Measurements from ENCODE around the gene ABCD4.

The ABCD4 gene

DNA sequence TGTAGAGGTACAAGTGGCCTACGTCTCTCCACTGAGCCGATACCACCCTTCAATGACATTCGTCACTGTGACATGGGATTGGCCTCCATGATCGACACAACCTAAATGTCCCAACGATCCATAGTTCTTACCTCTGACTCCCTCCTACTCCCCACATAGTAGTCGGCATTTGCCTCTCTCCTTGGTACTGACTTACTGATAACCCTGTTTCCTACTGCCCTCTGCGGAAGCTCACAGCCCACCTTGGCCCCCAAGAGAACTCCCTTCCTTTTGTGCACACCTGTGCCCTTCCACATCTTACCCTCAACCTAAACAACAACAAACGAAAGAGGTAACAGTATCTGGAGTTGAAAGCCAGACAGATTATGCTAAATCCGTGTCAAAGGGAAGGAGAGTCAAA lies 39.6 kb downstream of the ABCD4 start:
- no peak for ATAC-seq
- TF ChIP-seq TOX (CRISPR knock-in tag; IDR thresholded peaks at IDR 0.05; ENCODE audit: borderline replicate concordance) (no peak), OSR1 (CRISPR knock-in tag; IDR thresholded peaks at IDR 0.05) (no peak), ZNF565 (CRISPR knock-in tag; conservative IDR thresholded peaks at IDR 0.05; ENCODE audit: low read depth) (no peak), PPARA (CRISPR knock-in tag; IDR thresholded peaks at IDR 0.05; ENCODE audit: borderline replicate concordance) (no peak), TCF4 (CRISPR knock-in tag; IDR thresholded peaks at IDR 0.05; ENCODE audit: borderline replicate concordance) (no peak), ZC3H10 (CRISPR knock-in tag; IDR thresholded peaks at IDR 0.05) (no peak), CSDC2 (CRISPR knock-in tag; IDR thresholded peaks at IDR 0.05) (no peak), ZFP3 (CRISPR knock-in tag; IDR thresholded peaks at IDR 0.05) (no peak), CREB5 (CRISPR knock-in tag; IDR thresholded peaks at IDR 0.05; ENCODE audit: low read depth) (no peak), RARB (CRISPR knock-in tag; IDR thresholded peaks at IDR 0.05) (no peak), ZNF8 (CRISPR knock-in tag; IDR thresholded peaks at IDR 0.05) (no peak), ESRRG (CRISPR knock-in tag; IDR thresholded peaks at IDR 0.05) (no peak), ISL1 (CRISPR knock-in tag; IDR thresholded peaks at IDR 0.05) (no peak), GLIS3 (CRISPR knock-in tag; IDR thresholded peaks at IDR 0.05) (no peak), ZNF70 (CRISPR knock-in tag; IDR thresholded peaks at IDR 0.05) (no peak), ARNTL (CRISPR knock-in tag; IDR thresholded peaks at IDR 0.05; ENCODE audit: borderline replicate concordance, low read depth) (no peak), BACH2 (CRISPR knock-in tag; IDR thresholded peaks at IDR 0.05; ENCODE audit: borderline replicate concordance) (no peak), SNAI2 (CRISPR knock-in tag; IDR thresholded peaks at IDR 0.05) (no peak)
- TF ChIP-seq, protein P1, sequence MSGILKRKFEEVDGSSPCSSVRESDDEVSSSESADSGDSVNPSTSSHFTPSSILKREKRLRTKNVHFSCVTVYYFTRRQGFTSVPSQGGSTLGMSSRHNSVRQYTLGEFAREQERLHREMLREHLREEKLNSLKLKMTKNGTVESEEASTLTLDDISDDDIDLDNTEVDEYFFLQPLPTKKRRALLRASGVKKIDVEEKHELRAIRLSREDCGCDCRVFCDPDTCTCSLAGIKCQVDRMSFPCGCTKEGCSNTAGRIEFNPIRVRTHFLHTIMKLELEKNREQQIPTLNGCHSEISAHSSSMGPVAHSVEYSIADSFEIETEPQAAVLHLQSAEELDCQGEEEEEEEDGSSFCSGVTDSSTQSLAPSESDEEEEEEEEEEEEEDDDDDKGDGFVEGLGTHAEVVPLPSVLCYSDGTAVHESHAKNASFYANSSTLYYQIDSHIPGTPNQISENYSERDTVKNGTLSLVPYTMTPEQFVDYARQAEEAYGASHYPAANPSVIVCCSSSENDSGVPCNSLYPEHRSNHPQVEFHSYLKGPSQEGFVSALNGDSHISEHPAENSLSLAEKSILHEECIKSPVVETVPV (CRISPR knock-in tag; IDR thresholded peaks at IDR 0.05): no peak
- TF ChIP-seq, protein P2, sequence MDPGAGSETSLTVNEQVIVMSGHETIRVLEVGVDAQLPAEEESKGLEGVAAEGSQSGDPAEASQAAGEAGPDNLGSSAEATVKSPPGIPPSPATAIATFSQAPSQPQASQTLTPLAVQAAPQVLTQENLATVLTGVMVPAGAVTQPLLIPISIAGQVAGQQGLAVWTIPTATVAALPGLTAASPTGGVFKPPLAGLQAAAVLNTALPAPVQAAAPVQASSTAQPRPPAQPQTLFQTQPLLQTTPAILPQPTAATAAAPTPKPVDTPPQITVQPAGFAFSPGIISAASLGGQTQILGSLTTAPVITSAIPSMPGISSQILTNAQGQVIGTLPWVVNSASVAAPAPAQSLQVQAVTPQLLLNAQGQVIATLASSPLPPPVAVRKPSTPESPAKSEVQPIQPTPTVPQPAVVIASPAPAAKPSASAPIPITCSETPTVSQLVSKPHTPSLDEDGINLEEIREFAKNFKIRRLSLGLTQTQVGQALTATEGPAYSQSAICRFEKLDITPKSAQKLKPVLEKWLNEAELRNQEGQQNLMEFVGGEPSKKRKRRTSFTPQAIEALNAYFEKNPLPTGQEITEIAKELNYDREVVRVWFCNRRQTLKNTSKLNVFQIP (CRISPR knock-in tag; IDR thresholded peaks at IDR 0.05; ENCODE audit: borderline replicate concordance, low read depth): no peak

DNA sequence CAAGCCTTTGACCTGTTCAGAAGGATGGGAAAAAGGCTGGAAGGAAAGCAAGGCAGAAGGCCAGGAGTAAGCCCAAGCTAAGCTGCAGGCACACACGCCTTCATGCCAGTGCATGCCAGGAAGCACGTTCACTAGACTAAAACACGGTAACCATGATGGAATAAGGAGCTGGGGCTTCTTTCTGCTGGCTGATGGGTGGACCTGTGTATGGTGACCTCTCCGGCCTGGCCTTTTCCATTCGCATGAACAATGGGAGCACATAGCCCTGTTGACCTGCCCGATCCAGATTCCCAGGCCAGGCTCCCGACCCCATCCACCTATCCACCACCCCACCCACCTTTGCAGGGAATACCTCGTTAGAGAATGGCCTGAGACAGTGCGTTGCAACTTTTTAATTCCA lies 40.7 kb downstream of the ABCD4 start:
- no peak for TF ChIP-seq ZNF8 (CRISPR knock-in tag; IDR thresholded peaks at IDR 0.05)
- no peak for ATAC-seq

- TF ChIP-seq RARB (CRISPR knock-in tag; IDR thresholded peaks at IDR 0.05) (no peak), ZNF8 (CRISPR knock-in tag; IDR thresholded peaks at IDR 0.05) (no peak), CSDC2 (CRISPR knock-in tag; IDR thresholded peaks at IDR 0.05) (no peak), BACH2 (CRISPR knock-in tag; IDR thresholded peaks at IDR 0.05; ENCODE audit: borderline replicate concordance) (no peak), GLIS3 (CRISPR knock-in tag; IDR thresholded peaks at IDR 0.05) (no peak), PATZ1 (CRISPR knock-in tag; IDR thresholded peaks at IDR 0.05; ENCODE audit: borderline replicate concordance) (no peak)
- ATAC-seq: no peak
Observed at GRCh38 chr14:74261288-74261687, 41.4 kb downstream of the ABCD4 start.

DNA sequence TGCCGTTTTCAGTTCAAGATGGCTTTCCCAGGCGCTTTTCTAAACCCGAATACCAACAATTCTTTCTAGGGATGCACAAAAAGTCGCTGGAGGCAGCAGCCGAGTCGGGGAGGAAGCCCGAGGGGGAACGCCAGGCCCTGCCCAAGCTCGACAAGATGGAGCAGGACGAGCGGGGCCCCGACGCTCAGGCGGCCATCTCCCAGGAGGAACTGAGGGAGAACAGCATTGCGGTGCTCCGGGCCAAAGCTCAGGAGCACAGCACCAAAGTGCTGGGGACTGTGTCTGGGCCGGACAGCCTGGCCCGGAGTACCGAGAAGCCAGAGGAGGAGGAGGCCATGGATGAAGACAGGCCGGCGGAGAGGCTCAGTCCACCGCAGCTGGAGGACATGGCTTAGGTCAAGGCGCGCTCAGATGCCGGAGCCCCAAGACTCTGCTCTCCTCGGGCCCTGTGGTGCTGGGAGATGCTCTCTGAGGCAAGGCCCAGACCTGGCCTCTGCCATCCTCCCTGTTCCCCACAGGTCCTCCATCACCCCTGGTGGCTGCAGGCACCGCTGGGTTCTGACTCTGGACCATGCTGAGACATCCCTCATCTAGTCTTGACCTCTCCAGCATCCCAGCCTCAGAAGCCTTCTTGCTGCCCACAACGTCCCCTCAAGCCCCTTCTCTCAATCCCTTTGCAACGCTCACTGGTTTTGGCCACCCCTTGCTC lies 42.1 kb downstream of the ABCD4 start:
- no peak for ATAC-seq
- TF ChIP-seq PATZ1 (CRISPR knock-in tag; IDR thresholded peaks at IDR 0.05; ENCODE audit: borderline replicate concordance) (no peak), ZC3H10 (CRISPR knock-in tag; IDR thresholded peaks at IDR 0.05) (no peak), ARNTL (CRISPR knock-in tag; IDR thresholded peaks at IDR 0.05; ENCODE audit: borderline replicate concordance, low read depth) (no peak), CSDC2 (CRISPR knock-in tag; IDR thresholded peaks at IDR 0.05) (no peak), ZNF8 (CRISPR knock-in tag; IDR thresholded peaks at IDR 0.05) (no peak), PPARA (CRISPR knock-in tag; IDR thresholded peaks at IDR 0.05; ENCODE audit: borderline replicate concordance) (no peak), OSR1 (CRISPR knock-in tag; IDR thresholded peaks at IDR 0.05) (no peak), TCF4 (CRISPR knock-in tag; IDR thresholded peaks at IDR 0.05; ENCODE audit: borderline replicate concordance) (no peak), SNAI2 (CRISPR knock-in tag; IDR thresholded peaks at IDR 0.05) (no peak), ZNF70 (CRISPR knock-in tag; IDR thresholded peaks at IDR 0.05) (no peak), BACH2 (CRISPR knock-in tag; IDR thresholded peaks at IDR 0.05; ENCODE audit: borderline replicate concordance) (no peak), ISL1 (CRISPR knock-in tag; IDR thresholded peaks at IDR 0.05) (no peak), ZFP30 (CRISPR knock-in tag; IDR thresholded peaks at IDR 0.05) (no peak), ZFP3 (CRISPR knock-in tag; IDR thresholded peaks at IDR 0.05) (no peak), ZNF565 (CRISPR knock-in tag; conservative IDR thresholded peaks at IDR 0.05; ENCODE audit: low read depth) (no peak), GLIS3 (CRISPR knock-in tag; IDR thresholded peaks at IDR 0.05) (no peak), RARB (CRISPR knock-in tag; IDR thresholded peaks at IDR 0.05) (no peak), CREB5 (CRISPR knock-in tag; IDR thresholded peaks at IDR 0.05; ENCODE audit: low read depth) (no peak), ESRRG (CRISPR knock-in tag; IDR thresholded peaks at IDR 0.05) (no peak)
- TF ChIP-seq, protein P2 (CRISPR knock-in tag; IDR thresholded peaks at IDR 0.05; ENCODE audit: borderline replicate concordance, low read depth): no peak

All from SK-N-SH treated with all-trans-retinoic acid at 6 μM for 48 hours (cell line).